Gastroesophageal sphincter (tissue), 4 donors: Measurements from ENCODE around the gene FAM149A. TPM values are rescaled to one million over a fixed set of nuclear protein-coding genes. Genes with fewer than 3 reads are reported as not detected.

Experiments
- ATAC-seq: fragments of 150-250 bp; one replicate; pipeline ENCODE4 v1.9.1; 2016; ENCODE audit warnings: mild to moderate bottlenecking, moderate library complexity
- H3K27ac ChIP-seq, 4 donors: fragments of 200-600 bp; sonication (generic) in 3 of 4; 1 replicate in 3 of 4; 2 replicates in 1 of 4; pipeline ENCODE4 v1.5.1; 2016 to 2019
- H3K27me3 ChIP-seq: fragments of 200-600 bp; sonication (generic); one replicate; pipeline ENCODE4 v1.5.1; 2019
- H3K36me3 ChIP-seq, 2 donors: fragments of 200-600 bp; sonication (generic); one replicate each; pipeline ENCODE4 v1.5.1; 2019; ENCODE audit warnings: control low read depth in 1 of 2
- H3K4me1 ChIP-seq, 3 donors: fragments of 200-600 bp; sonication (generic); 1 replicate in 2 of 3; 2 replicates in 1 of 3; pipeline ENCODE4 v1.5.1; 2016 to 2019; ENCODE audit warnings: control low read depth in 2 of 3
- H3K4me3 ChIP-seq, 2 donors: fragments of 200-600 bp; sonication (generic); one replicate each; pipeline ENCODE4 v1.5.1; 2019; ENCODE audit warnings: mild to moderate bottlenecking in 1 of 2, moderate library complexity in 1 of 2
- H3K9me3 ChIP-seq, 3 donors: fragments of 200-600 bp; sonication (generic); one replicate each; pipeline ENCODE4 v1.5.1; 2017 to 2019; ENCODE audit warnings: control low read depth in 2 of 3
- CTCF ChIP-seq, 4 experiments: fragments of 200-600 bp in 2 of 4; fragments of 450-650 bp in 2 of 4; sonication (generic) in 1 of 4; IDR thresholded peaks; one replicate each; pipeline ENCODE4 v1.5.1; 2017 to 2019; ENCODE audit warnings: antibody characterized with exemption in 4 of 4, mild to moderate bottlenecking in 2 of 4, moderate library complexity in 2 of 4
- EP300 ChIP-seq: sonication (generic); formaldehyde crosslinking; IDR thresholded peaks from one replicate; pipeline ENCODE4 v1.6.1; 2017; ENCODE audit warnings: antibody characterized with exemption, mild to moderate bottlenecking
- POLR2A ChIP-seq, 2 donors: fragments of 450-650 bp; IDR thresholded peaks; one replicate each; pipeline ENCODE4 v1.6.1; 2017; ENCODE audit warnings: antibody characterized with exemption in 2 of 2, mild to moderate bottlenecking in 2 of 2, moderate library complexity in 1 of 2
- POLR2AphosphoS5 ChIP-seq: sonication (generic); formaldehyde crosslinking; IDR thresholded peaks from one replicate; pipeline ENCODE4 v1.6.1; 2017; ENCODE audit warnings: antibody characterized with exemption
- WGBS, 2 donors: methylation state at CpG; one replicate each; pipeline ENCODE4 v1.1.5; 2018; ENCODE audit warnings: low coverage in 1 of 2; 5-methylcytosine and 5-hydroxymethylcytosine counted together
- total RNA-seq, 4 donors: library from RNA; depleted of rRNA; stranded (reverse); fragments of >200 nt; gene quantifications; one replicate each; pipeline ENCODE4 v1.1.0, GENCODE V29; 2016

The FAM149A gene
- total RNA-seq, 4 donors from 2014 or later: 24.9 to 39.8 (median 32.7) TPM

GRCh38 chr4:186148336-186148975, 44.0 kb downstream of the FAM149A start:
- Histone ChIP-seq H3K4me1 (peaks cover 0 to 28% (median 0%) of the 10 kb centered on the region in 3 donors), H3K4me3 (no peak overlapping the region), H3K27me3 (no peaks in the 10 kb centered on the region), H3K27ac (no peak overlapping the region), H3K36me3 (peaks cover 0 to 16% of the 10 kb centered on the region in 2 donors), H3K9me3 (no peaks in the 10 kb centered on the region)
- no peak for ATAC-seq
- TF ChIP-seq POLR2AphosphoS5 (no peak), CTCF (IDR thresholded peaks at IDR 0.05) (no peak), POLR2A (IDR thresholded peaks at IDR 0.05) (no peak), EP300 (no peak)
- 93 to 96% methylated on average over 1 of the region's 1 CpG for WGBS, 2 donors

GRCh38 chr4:186149872-186150271, 45.4 kb downstream of the FAM149A start:
- Histone ChIP-seq H3K27ac (peak overlapping the region in 2 of 4 donors; percentile 17 to 68), H3K36me3 (peaks cover 0 to 30% of the 10 kb centered on the region in 2 donors), H3K4me3 (peak overlapping the region in 1 of 2 donors; percentile 15), H3K4me1 (peaks cover 0 to 18% (median 0%) of the 10 kb centered on the region in 3 donors), H3K27me3 (no peaks in the 10 kb centered on the region), H3K9me3 (no peaks in the 10 kb centered on the region)
- WGBS, 2 donors: 41 to 51% methylated on average over 12 to 13 of the region's 14 CpGs
- ATAC-seq: peak; percentile 71
- TF ChIP-seq POLR2AphosphoS5: no peak
- no peak for TF ChIP-seq EP300
- TF ChIP-seq CTCF (IDR thresholded peaks at IDR 0.05): no peak
- no peak for TF ChIP-seq POLR2A (IDR thresholded peaks at IDR 0.05)

GRCh38 chr4:186150926-186151325, 46.4 kb downstream of the FAM149A start:
- no peaks in the 10 kb centered on the region for H3K27me3 ChIP-seq
- no peak overlapping the region for H3K27ac ChIP-seq
- H3K9me3 ChIP-seq: no peaks in the 10 kb centered on the region
- ATAC-seq: no peak
- WGBS, 2 donors: 92 to 100% methylated on average over 1 to 12 of the region's 13 CpGs
- peaks cover 0 to 41% of the 10 kb centered on the region in 2 donors for H3K36me3 ChIP-seq
- peaks cover 0 to 10% (median 0%) of the 10 kb centered on the region in 3 donors for H3K4me1 ChIP-seq
- H3K4me3 ChIP-seq: no peak overlapping the region
- TF ChIP-seq POLR2AphosphoS5 (no peak), CTCF (IDR thresholded peaks at IDR 0.05) (no peak), EP300 (no peak), POLR2A (IDR thresholded peaks at IDR 0.05) (no peak)

GRCh38 chr4:186151499-186151898, 47.0 kb downstream of the FAM149A start:
- 83 to 100% methylated on average over 4 to 5 of the region's 7 CpGs for WGBS, 2 donors
- Histone ChIP-seq H3K4me1 (peaks cover 0 to 5% (median 0%) of the 10 kb centered on the region in 3 donors), H3K27me3 (no peaks in the 10 kb centered on the region), H3K36me3 (peaks cover 0 to 46% of the 10 kb centered on the region in 2 donors), H3K9me3 (no peaks in the 10 kb centered on the region), H3K27ac (no peak overlapping the region), H3K4me3 (no peak overlapping the region)
- TF ChIP-seq CTCF (IDR thresholded peaks at IDR 0.05) (no peak), POLR2AphosphoS5 (no peak), POLR2A (IDR thresholded peaks at IDR 0.05) (no peak), EP300 (no peak)
- ATAC-seq: no peak
